ENCODE measurements around the gene ALKBH8.

ALKBH8 gene, protein sequence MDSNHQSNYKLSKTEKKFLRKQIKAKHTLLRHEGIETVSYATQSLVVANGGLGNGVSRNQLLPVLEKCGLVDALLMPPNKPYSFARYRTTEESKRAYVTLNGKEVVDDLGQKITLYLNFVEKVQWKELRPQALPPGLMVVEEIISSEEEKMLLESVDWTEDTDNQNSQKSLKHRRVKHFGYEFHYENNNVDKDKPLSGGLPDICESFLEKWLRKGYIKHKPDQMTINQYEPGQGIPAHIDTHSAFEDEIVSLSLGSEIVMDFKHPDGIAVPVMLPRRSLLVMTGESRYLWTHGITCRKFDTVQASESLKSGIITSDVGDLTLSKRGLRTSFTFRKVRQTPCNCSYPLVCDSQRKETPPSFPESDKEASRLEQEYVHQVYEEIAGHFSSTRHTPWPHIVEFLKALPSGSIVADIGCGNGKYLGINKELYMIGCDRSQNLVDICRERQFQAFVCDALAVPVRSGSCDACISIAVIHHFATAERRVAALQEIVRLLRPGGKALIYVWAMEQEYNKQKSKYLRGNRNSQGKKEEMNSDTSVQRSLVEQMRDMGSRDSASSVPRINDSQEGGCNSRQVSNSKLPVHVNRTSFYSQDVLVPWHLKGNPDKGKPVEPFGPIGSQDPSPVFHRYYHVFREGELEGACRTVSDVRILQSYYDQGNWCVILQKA

GRCh38 chr11:107565219-107565937 is at the start of gene ALKBH8:
Gene ALKBH8 (minus strand): TSS chr11:107565735. CDS start chr11:107560893, 4,842 bp downstream.
- TF ChIP-seq, protein P1, sequence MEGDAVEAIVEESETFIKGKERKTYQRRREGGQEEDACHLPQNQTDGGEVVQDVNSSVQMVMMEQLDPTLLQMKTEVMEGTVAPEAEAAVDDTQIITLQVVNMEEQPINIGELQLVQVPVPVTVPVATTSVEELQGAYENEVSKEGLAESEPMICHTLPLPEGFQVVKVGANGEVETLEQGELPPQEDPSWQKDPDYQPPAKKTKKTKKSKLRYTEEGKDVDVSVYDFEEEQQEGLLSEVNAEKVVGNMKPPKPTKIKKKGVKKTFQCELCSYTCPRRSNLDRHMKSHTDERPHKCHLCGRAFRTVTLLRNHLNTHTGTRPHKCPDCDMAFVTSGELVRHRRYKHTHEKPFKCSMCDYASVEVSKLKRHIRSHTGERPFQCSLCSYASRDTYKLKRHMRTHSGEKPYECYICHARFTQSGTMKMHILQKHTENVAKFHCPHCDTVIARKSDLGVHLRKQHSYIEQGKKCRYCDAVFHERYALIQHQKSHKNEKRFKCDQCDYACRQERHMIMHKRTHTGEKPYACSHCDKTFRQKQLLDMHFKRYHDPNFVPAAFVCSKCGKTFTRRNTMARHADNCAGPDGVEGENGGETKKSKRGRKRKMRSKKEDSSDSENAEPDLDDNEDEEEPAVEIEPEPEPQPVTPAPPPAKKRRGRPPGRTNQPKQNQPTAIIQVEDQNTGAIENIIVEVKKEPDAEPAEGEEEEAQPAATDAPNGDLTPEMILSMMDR (IDR thresholded peaks at IDR 0.05; ENCODE audit: low read depth, low read length, missing control alignments) = no peak
- H3K4me3 ChIP-seq (replicated peaks; ENCODE audit: low read depth, low read length) = peak within 1 kb of the TSS; percentile 64

DNA sequence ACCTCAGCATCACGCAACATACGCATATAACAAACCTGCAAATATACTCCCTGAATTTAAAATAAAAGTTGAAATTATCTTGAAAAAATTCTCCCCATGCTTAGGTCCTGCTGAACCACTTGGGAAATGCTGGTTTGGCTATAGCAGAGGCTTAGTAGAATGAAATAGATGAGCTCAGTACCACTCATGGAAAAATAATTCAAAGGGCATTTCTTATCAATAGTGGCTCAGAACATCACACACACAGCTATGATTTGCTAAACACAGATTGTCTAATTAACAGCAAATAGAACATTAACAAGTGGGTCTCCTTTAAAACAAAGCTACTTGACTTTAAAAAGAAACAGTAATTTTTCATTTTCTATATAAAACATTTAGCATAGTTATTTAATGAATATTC is 46.9 kb upstream of the ALKBH8 start:
- no peak for DNase-seq (ENCODE audit: extremely low read depth, low read depth)
- TF ChIP-seq, protein P1 (IDR thresholded peaks at IDR 0.05; ENCODE audit: low read depth, low read length, missing control alignments) = no peak
- H3K4me3 ChIP-seq (replicated peaks; ENCODE audit: low read depth, low read length) = no peak overlapping the region

More at GRCh38 chr11:107565219-107565937, at the start of gene ALKBH8:
- no peak for DNase-seq (ENCODE audit: extremely low read depth, low read depth)

DNA sequence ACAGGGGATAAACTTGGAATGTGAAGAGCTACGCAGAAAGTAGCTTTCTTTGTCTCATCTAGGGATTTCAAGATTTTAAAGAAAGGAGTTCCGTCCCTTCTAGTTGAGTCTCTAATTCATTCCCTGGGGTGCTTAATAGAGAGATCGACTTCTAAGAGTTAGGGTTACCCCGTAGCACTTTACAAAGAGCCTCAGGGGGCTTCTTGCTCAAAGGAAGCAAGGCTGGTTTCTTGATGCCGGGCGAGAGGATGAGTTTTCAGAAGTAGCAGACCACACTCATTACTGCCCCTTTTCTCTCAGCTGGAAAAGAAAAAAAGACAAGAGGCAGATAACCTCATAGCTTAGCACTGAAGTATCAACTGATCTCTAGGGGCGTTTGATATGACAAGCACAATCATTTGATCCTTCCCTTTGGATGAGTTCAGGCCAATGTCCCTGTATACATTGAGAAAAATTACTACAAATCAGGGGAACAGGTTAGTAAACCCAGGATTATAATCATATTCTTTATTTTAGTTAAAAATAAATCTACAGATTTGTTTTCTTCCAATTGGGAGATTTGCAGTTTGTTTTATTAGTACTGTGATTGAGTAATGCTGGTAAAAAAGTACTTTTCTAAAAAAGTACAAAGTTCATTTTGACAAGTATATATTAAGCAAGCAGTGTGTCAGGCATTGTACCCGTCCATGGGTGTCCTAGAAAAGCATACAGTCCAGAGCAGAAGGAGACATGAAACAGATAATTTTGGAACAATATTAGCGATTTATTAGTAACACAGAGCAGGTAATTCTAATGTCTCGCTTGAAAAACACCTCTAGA is 44.1 kb upstream of the ALKBH8 start:
- no peak overlapping the region for H3K4me3 ChIP-seq (replicated peaks; ENCODE audit: low read depth, low read length)
- TF ChIP-seq, protein P1 (IDR thresholded peaks at IDR 0.05; ENCODE audit: low read depth, low read length, missing control alignments) = no peak
- DNase-seq (ENCODE audit: extremely low read depth, low read depth) = no peak

- TF ChIP-seq, protein P1 (IDR thresholded peaks at IDR 0.05; ENCODE audit: low read depth, low read length, missing control alignments) = no peak
- DNase-seq (ENCODE audit: extremely low read depth, low read depth) = no peak
- no peak overlapping the region for H3K4me3 ChIP-seq (replicated peaks; ENCODE audit: low read depth, low read length)
Measured at GRCh38 chr11:107608809-107609208, 43.3 kb upstream of the ALKBH8 start.

DNA sequence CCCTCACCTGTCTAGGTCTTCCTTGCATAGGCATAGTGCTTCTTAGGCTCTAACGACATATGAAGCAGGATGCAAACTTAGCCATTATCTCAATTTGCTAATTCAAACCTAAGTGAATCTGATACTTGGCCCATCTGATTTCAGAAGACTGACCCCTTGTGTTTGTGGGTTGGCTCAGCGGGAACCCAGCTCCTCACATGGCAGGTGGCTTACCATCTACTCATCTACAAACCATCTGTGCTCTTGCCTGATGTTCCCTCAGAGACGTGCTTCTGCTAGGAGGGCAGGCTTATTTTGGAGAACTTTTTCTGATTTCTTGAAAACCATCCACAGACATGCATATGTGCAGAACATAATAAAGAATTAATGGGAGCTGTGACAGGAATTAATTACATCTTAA is 40.6 kb upstream of the ALKBH8 start:
- no peak overlapping the region for H3K4me3 ChIP-seq (replicated peaks; ENCODE audit: low read depth, low read length)
- DNase-seq (ENCODE audit: extremely low read depth, low read depth) = no peak
- TF ChIP-seq, protein P1 (IDR thresholded peaks at IDR 0.05; ENCODE audit: low read depth, low read length, missing control alignments) = peak; percentile 13

Data from HFF-Myc (cell line).